Measurements from ENCODE around the gene PLEKHH1.

DNA sequence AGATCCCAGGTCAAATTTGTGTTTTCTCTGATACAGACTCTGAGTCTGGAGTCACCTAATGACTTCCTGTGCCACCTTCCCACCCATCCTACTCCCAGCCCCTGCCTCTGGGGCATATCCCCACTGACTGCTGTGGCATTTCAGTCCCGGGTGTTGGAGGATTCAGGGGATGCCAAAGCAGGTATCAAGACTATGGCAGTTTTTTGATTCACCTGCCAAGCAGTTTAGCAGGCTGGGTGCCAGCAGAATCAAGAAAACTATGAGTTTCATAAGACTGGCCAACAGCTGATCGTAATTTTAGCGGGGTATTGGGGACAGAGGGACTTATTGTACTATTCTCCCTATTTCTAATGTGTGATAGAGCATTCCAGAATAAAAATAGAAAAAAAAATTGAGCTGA lies 4.6 kb downstream of the PLEKHH1 start:
- no peak for TF ChIP-seq GATA2 (IDR thresholded peaks at IDR 0.05; ENCODE audit: low read depth, low read length)
- no peak for TF ChIP-seq GATA3 (IDR thresholded peaks at IDR 0.05; ENCODE audit: low read depth, low read length)
